ENCODE data around the gene VCX3A.

The VCX3A gene

GRCh38 chrX:6517376-6517775, 17.5 kb downstream of the VCX3A start:
- no peak for DNase-seq (ENCODE audit: extremely low read depth, low read depth)
- TF ChIP-seq, protein P1, sequence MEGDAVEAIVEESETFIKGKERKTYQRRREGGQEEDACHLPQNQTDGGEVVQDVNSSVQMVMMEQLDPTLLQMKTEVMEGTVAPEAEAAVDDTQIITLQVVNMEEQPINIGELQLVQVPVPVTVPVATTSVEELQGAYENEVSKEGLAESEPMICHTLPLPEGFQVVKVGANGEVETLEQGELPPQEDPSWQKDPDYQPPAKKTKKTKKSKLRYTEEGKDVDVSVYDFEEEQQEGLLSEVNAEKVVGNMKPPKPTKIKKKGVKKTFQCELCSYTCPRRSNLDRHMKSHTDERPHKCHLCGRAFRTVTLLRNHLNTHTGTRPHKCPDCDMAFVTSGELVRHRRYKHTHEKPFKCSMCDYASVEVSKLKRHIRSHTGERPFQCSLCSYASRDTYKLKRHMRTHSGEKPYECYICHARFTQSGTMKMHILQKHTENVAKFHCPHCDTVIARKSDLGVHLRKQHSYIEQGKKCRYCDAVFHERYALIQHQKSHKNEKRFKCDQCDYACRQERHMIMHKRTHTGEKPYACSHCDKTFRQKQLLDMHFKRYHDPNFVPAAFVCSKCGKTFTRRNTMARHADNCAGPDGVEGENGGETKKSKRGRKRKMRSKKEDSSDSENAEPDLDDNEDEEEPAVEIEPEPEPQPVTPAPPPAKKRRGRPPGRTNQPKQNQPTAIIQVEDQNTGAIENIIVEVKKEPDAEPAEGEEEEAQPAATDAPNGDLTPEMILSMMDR (IDR thresholded peaks at IDR 0.05; ENCODE audit: low read depth, low read length), result no peak

- TF ChIP-seq, protein P1 (IDR thresholded peaks at IDR 0.05; ENCODE audit: low read depth, low read length), result no peak
- no peak for DNase-seq (ENCODE audit: extremely low read depth, low read depth)
These were observed 28.5 kb downstream of the VCX3A start for GRCh38 chrX:6506444-6506843.

DNA sequence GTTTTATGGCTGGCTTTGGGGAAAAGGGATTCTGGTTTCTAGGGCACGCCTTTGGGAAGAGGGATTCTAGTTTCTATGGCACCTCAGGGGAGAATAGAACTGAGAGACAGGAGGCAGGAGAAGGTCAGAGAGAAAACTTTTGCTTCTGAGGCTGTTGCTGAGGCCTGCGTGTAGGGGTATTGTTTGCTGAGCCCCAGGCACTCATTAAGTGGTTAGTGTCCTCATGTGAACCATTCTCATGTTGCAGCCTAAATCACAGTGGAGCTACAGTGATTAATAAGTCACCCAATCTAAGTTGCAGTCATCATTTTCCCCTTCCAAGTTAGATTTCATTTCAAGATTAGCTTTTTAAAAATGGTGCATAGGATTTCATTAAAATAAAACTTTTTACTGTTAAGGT, 29.0 kb downstream of the VCX3A start:
- TF ChIP-seq, protein P1 (IDR thresholded peaks at IDR 0.05; ENCODE audit: low read depth, low read length), result no peak
- DNase-seq (ENCODE audit: extremely low read depth, low read depth), result no peak

DNA sequence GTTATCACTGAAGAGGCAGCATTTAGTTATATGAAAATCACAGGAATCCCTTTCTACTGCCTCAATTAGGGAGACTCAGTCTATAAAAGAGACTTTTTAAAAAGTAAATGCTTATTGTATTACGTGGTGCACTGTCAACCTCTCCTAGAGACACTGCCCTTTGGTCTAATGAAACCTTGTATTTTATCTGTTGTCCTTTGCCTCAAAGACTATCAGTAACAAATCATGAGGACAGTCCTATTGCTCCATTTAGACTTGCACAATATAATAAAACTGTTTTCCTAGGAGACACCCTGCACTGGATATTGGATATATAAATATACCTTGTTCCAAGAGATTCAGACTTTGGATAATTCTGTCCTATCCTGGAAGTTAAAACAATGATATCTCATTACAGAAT, 34.2 kb downstream of the VCX3A start:
- TF ChIP-seq, protein P1 (IDR thresholded peaks at IDR 0.05; ENCODE audit: low read depth, low read length), result no peak

GRCh38 chrX:6498324-6498723, 36.6 kb downstream of the VCX3A start:
- DNase-seq (ENCODE audit: extremely low read depth, low read depth), result no peak
- TF ChIP-seq, protein P1 (IDR thresholded peaks at IDR 0.05; ENCODE audit: low read depth, low read length), result no peak

More for the DNA sequence above, 34.2 kb downstream of the VCX3A start:
- DNase-seq (ENCODE audit: extremely low read depth, low read depth), result no peak

All from AG09319 (cell line).